GM12865 (cell line): Measurements from ENCODE around the gene HOXC6.
A peak's percentile ranks its signal among the peaks of the same experiment; 100 is the strongest.

Experiments used
- DNase-seq: peaks from one replicate; pipeline ENCODE4 v3.0.0; 2010; ENCODE audit warnings: low read depth
- H3K4me3 ChIP-seq: 2 replicates; pipeline ENCODE4 v1.5.1; 2011; ENCODE audit warnings: mild to moderate bottlenecking, low read depth, low read length, control low read depth
- TF ChIP-seq, protein P1 (sequence below): IDR thresholded peaks from 2 replicates; pipeline ENCODE4 v1.5.1; 2011; ENCODE audit warnings: low read length, control low read depth, low read depth, inconsistent platforms; ENCODE audit not compliant: insufficient read depth; ENCODE audit errors: missing control alignments

Gene HOXC6

DNA sequence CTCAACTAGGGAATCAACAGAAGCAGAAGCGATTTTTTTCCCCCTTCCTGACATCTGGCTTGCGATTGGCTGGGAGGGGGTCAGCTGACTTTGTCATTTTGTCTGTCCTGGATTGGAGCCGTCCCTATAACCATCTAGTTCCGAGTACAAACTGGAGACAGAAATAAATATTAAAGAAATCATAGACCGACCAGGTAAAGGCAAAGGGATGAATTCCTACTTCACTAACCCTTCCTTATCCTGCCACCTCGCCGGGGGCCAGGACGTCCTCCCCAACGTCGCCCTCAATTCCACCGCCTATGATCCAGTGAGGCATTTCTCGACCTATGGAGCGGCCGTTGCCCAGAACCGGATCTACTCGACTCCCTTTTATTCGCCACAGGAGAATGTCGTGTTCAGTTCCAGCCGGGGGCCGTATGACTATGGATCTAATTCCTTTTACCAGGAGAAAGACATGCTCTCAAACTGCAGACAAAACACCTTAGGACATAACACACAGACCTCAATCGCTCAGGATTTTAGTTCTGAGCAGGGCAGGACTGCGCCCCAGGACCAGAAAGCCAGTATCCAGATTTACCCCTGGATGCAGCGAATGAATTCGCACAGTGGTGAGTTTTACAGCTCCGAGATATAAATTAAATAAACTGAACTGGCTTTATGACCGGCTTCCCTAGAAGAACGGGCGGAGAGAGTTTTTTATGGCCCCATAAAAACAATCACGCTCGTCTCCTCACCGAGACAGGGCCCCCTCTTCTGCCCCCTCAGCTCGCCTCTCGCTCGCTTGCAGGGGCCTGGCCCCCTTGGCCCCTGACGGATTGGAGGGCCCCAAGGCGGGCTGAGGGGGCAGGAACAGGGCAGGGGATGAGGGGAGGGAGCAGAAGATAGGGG is at the start of gene HOXC6:
Gene HOXC6 (plus strand): TSS at position 127 of the 888 bp plus-strand sequence. CDS start 82 bp downstream, at position 209.
- DNase-seq: no peak
- TF ChIP-seq, protein P1, sequence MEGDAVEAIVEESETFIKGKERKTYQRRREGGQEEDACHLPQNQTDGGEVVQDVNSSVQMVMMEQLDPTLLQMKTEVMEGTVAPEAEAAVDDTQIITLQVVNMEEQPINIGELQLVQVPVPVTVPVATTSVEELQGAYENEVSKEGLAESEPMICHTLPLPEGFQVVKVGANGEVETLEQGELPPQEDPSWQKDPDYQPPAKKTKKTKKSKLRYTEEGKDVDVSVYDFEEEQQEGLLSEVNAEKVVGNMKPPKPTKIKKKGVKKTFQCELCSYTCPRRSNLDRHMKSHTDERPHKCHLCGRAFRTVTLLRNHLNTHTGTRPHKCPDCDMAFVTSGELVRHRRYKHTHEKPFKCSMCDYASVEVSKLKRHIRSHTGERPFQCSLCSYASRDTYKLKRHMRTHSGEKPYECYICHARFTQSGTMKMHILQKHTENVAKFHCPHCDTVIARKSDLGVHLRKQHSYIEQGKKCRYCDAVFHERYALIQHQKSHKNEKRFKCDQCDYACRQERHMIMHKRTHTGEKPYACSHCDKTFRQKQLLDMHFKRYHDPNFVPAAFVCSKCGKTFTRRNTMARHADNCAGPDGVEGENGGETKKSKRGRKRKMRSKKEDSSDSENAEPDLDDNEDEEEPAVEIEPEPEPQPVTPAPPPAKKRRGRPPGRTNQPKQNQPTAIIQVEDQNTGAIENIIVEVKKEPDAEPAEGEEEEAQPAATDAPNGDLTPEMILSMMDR: no peak
- peak within 1 kb of the TSS; percentile 35 for H3K4me3 ChIP-seq

DNA sequence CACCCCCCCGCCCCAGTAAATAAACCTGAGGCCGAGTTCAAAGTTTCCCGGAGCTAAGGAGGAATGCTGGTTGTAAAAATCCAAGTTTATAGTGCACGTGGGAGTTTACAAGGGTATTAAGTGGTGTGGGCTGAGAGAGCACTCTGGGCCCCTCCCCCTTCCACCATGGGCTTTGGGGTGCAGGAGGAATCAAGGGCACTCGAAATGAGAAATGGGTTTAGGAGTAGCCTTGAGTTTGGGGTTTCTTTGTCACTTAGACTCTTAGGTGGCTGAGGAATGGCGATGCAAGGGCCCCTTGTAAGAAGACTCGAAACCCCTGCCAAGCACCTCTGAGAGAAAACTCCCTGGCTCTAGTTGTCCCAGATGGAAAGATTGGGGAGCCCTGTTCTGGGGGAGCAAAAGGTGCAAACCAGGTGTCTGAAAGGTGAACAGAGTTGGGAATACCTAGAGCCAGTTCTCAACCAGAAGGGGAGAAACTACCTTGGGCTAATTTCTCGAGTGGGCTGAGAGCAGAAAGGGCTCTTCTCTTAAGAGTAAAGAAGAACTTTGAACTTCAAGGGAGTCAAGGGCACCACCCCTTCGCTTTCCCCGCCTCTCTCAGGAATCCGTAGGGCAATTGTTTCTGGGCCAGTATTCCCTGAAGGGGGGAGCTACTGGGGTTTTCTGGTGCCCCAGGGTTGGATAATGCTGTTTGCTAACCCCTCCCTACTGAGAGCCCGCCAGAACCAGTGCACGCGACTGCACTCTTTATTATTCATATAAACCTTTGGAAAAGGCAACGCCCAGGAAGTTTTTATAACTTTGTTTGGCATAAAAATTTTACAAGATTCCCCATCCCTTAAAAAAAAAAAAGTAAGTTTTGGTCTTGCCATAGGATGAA is 49.5 kb upstream of the HOXC6 start:
- TF ChIP-seq, protein P1: no peak
- no peak overlapping the region for H3K4me3 ChIP-seq
- DNase-seq: no peak

DNA sequence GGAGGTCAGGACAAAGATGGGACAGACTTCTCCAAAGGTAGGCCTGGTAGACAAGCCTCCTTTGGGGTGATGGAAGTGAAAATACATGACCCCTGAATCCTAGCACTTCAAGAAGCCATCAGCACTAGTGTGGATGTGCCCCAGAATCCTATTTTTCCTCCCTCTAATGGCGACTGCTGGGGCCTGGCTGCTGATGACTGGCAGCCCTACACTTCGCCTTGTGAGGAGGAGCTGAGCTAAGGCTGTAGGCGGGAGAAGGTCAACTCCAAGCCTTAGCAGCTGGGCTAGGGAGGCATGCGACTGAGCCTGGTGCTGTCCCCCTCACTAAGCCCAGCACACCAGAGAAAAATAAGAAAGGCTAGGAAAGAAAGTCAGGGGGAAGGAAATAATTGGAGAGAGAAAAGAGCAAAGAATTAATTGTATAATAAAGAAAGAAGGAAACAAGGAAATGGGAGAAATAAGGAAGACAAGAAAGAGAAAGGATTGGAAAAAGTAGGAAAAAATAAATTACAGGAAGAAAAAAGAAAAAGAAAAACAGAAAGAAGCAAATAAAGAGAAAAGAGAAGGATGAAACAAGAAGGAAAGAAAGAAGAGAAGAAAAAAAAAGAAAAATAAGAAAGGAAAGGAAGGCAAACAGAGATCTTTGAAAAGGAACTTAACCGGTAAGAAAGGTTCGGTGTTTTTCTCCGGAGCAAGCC is 48.0 kb upstream of the HOXC6 start:
- no peak overlapping the region for H3K4me3 ChIP-seq
- no peak for DNase-seq
- TF ChIP-seq, protein P1: no peak

DNA sequence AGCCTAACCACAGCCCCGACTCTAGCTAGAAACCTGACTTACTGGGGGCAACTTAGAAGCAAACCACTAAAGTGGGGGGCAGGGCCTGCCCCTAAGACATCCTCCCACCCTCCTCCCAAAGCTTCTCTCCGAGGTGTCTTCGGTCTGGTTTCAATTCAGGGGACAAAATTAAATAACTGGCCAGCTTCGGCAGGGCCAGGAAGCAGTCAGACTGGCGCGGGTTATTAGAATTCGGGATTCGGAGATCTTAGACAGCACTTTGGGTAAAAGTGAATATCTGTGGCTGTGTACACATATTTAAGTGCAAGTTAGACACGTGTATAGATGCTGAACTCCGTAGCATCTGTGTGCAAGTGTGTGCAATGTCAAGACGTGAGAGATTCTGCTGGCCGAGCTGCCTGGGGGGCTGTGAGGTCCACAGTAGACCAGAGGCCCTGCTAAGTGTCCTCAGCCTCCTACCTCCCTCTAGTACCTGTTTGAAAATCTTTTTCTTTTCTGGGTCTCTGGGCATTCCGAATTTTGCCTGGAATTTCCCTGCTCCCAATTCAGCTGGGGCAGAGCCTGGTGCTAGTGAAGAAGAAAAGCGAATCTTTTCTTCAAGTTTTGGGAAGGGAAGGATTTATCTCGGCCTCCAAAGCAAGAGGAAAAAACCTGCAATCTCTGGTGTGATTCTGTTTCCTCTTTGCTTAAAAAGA is 47.3 kb upstream of the HOXC6 start:
- no peak for DNase-seq
- no peak overlapping the region for H3K4me3 ChIP-seq
- TF ChIP-seq, protein P1: no peak

DNA sequence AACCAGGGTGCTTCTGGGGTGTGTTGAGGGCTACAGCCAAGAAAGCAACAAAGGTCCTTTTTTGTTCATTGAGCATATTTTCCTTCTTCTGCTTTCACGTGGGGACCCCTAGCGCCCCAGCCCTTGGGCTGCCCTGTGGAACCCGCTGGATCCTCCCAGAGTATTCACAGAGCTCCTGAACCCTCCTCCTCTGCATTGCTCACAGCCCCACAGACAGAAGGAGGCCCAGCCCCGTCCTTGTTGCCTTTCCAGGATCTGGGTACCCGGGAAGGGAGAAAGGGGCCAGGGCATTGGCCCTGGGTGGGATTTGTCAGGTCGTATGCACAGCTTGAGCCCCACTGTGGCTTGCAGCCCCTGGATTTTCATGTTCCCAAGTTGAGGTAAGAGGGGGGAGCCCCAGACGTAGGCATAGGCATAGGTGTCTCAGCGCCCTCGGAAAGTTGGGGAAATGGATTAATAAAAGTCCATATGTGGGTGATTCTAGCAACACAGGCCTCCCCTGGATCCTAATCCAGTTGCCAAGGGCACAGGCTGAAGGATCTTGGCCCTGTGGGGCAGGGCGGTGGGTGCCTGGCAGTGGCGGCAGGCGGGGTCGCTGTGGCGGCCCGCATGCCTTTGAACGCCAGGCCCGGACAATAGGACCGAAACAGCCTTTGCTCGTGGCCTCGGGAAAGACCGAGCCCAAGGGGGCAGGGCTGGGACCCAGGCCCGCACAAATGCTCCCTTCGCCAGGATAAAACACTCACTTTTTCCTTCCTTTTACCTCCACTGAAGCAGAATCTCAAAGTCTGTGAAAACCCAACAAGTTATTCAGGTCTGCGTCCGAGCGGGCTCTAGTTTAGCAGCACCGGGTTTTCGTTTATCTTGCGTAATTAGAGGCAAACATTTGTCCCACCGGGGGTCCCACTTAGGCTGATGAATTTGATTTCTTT is 46.3 kb upstream of the HOXC6 start:
- DNase-seq: no peak
- H3K4me3 ChIP-seq: no peak overlapping the region

More for the DNA sequence above, 46.3 kb upstream of the HOXC6 start:
- TF ChIP-seq, protein P1: no peak
